Measurements from ENCODE around the gene POGK. TPM values are rescaled to one million over a fixed set of nuclear protein-coding genes. Genes with fewer than 3 reads are reported as not detected.

The POGK gene
- polyA plus RNA-seq, 1 experiment = 13.7 TPM

- ChIA-PET CTCF (interaction anchor here (0.6 to 1.3 kb wide), 3 partner anchors 9 to 1474 kb away, joined by 3 to 5 read pairs (median 3); no protein-coding TSS in a partner anchor), POLR2A (no interaction called here)
- no peak for TF ChIP-seq CTCF (IDR thresholded peaks at IDR 0.05; ENCODE audit: insufficient read depth, low read depth, low read length)
- Histone ChIP-seq H3K4me3 (ENCODE audit: low read depth, low read length) (no peak overlapping the region), H3K36me3 (ENCODE audit: control insufficient read depth, insufficient read depth, low read length) (no peaks in the 10 kb centered on the region; the same call in 1 of the 2 replicates), H3K27me3 (ENCODE audit: control insufficient read depth, insufficient read depth, low read length) (no peaks in the 10 kb centered on the region)
- DNase-seq (ENCODE audit: low read depth) = no peak
Measured at GRCh38 chr1:166868639-166869038, 29.4 kb downstream of the POGK start.

DNA sequence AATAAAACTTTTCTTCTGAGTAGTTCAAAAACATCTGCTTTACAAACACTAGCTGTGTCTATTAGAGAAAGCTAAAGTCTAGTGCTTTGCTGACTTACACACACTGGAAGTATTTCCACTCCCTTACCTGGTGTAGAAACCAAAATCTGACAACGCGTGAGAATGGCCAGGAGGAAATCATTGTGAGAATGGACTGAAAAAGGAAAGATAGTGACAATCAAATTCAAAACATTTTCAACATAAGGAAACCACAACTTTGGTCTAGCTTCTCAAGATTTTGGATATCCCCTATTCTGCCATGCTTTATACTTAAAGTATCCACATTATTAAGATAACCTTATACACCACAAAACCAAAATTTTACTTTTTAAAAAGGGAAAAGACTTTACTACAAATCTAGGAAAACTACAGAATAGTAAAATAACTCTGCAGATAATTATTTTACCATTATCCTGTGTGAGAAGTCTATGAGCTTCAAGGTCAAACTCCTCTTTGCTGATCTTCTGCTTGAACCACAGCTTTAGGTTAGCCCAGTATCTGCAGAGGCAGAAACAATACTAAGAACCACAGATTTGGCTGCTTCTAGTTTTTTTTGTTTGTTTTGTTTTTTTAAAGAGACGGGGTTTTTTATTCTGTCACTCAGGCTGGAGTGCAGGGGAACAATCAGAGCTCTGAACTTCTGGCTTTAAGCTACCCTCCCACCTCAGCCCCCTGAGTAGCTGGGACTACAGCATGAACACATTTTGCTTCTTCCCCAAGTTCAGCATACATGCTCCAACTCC, 30.2 kb downstream of the POGK start:
- Histone ChIP-seq H3K36me3 (ENCODE audit: control insufficient read depth, insufficient read depth, low read length) (no peaks in the 10 kb centered on the region; the same call in 1 of the 2 replicates), H3K4me3 (ENCODE audit: low read depth, low read length) (no peak overlapping the region), H3K27me3 (ENCODE audit: control insufficient read depth, insufficient read depth, low read length) (no peaks in the 10 kb centered on the region)
- TF ChIP-seq CTCF (IDR thresholded peaks at IDR 0.05; ENCODE audit: insufficient read depth, low read depth, low read length) = no peak
- no peak for DNase-seq (ENCODE audit: low read depth)
- POLR2A ChIA-PET = no interaction called here
- CTCF ChIA-PET = interaction anchor here (0.6 to 1.3 kb wide), 8 partner anchors 10 to 1475 kb away, joined by 3 to 5 read pairs (median 3); no protein-coding TSS in a partner anchor

- no peak for DNase-seq (ENCODE audit: low read depth)
- Histone ChIP-seq H3K36me3 (ENCODE audit: control insufficient read depth, insufficient read depth, low read length) (no peaks in the 10 kb centered on the region; the same call in 1 of the 2 replicates), H3K27me3 (ENCODE audit: control insufficient read depth, insufficient read depth, low read length) (no peaks in the 10 kb centered on the region), H3K4me3 (ENCODE audit: low read depth, low read length) (no peak overlapping the region)
- CTCF ChIA-PET = interaction anchor here (1.2 kb wide), 1 partner anchor 18 kb away, joined by 3 read pairs; no protein-coding TSS in a partner anchor
- POLR2A ChIA-PET = no interaction called here
- no peak for TF ChIP-seq CTCF (IDR thresholded peaks at IDR 0.05; ENCODE audit: insufficient read depth, low read depth, low read length)
Measured at GRCh38 chr1:166870584-166870983, 31.3 kb downstream of the POGK start.

DNA sequence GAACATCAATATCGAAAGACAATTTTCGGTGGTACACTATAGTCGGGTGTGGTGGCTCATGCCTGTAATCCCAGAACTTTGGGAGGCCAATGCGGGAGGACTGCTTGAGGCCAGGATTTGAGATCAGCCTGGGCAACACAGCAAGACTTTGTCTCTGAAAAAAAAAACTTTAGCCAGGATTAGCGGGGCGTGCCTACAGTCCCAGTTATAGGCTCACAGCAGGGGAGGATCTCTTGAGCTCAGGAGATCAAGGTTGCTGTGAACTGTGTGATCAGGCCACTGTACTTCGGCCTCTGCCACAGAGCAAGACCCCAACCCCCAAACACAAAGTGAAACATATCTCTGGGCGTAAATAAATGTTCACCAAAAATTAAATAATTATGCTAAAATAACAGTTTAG, 35.2 kb downstream of the POGK start:
- Histone ChIP-seq H3K4me3 (ENCODE audit: low read depth, low read length) (no peak overlapping the region), H3K27me3 (ENCODE audit: control insufficient read depth, insufficient read depth, low read length) (no peaks in the 10 kb centered on the region), H3K36me3 (ENCODE audit: control insufficient read depth, insufficient read depth, low read length) (no peaks in the 10 kb centered on the region)
- POLR2A ChIA-PET = no interaction called here
- DNase-seq (ENCODE audit: low read depth) = no peak
- no peak for TF ChIP-seq CTCF (IDR thresholded peaks at IDR 0.05; ENCODE audit: insufficient read depth, low read depth, low read length)
- CTCF ChIA-PET = no interaction called here

DNA sequence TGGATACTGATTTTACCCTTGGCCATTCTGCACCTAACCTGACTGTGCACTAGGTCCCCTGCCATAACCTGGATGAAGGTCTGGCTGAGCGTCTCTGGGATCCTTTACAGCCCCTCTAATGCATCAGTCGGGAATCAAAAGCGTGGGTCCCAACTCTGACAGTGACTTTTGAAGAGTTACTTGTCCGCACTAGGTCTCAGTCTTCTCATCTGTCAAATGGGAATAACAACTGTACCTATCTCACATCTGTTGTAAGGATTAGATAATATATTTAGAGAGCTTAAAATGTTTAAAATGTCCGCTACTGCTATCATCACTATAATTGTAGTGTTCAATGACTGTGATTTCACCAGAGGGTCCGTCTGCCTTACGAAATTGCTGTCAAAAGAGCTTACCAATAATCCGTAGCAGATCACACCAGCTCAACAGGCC, 36.0 kb downstream of the POGK start:
- Histone ChIP-seq H3K36me3 (ENCODE audit: control insufficient read depth, insufficient read depth, low read length) (no peaks in the 10 kb centered on the region), H3K4me3 (ENCODE audit: low read depth, low read length) (peak overlapping the region; percentile 71), H3K27me3 (ENCODE audit: control insufficient read depth, insufficient read depth, low read length) (no peaks in the 10 kb centered on the region)
- DNase-seq (ENCODE audit: low read depth) = no peak
- TF ChIP-seq CTCF (IDR thresholded peaks at IDR 0.05; ENCODE audit: insufficient read depth, low read depth, low read length) = no peak
- ChIA-PET CTCF (no interaction called here), POLR2A (interaction anchor here (1.6 kb wide), 1 partner anchor 36 kb away, joined by 7 read pairs; the partner anchor contains the start of gene POGK)
